Testis (tissue), 2 donors: Measurements from ENCODE around the gene TINCR.

Experiments used
- POLR2A ChIP-seq: fragments of 450-650 bp; IDR thresholded peaks from one replicate; pipeline ENCODE4 v1.6.1; 2017; ENCODE audit warnings: antibody characterized with exemption, mild to moderate bottlenecking, moderate library complexity
- TF ChIP-seq, protein P1 (sequence below), 3 experiments: fragments of 450-650 bp in 2 of 3; fragments of 200-600 bp in 1 of 3; sonication (generic) in 1 of 3; IDR thresholded peaks; one replicate each; pipeline ENCODE4 v1.5.1; 2016 to 2019; ENCODE audit warnings: antibody characterized with exemption in 3 of 3, mild to moderate bottlenecking in 2 of 3, moderate library complexity in 1 of 3

DNA sequence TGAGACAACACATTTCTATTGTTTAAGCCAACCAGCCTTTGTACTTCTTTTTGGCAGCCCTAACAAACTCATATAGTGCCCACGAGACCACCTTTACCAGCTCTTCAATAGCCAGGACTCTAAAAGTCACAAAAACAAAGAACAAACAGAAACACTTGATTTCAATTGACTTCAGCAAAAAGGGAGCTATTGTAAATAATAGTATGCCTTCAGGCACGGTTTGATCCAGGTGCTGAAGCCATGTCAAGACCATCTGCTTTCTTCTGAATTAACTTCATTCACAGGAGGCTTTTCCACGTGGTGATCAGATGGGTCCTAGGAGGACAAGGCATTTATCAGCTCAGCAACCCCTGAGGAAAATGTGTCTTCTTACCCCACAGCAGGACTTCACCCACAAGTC lies 53.8 kb downstream of the TINCR start:
- TF ChIP-seq POLR2A: no peak
- TF ChIP-seq, protein P1, sequence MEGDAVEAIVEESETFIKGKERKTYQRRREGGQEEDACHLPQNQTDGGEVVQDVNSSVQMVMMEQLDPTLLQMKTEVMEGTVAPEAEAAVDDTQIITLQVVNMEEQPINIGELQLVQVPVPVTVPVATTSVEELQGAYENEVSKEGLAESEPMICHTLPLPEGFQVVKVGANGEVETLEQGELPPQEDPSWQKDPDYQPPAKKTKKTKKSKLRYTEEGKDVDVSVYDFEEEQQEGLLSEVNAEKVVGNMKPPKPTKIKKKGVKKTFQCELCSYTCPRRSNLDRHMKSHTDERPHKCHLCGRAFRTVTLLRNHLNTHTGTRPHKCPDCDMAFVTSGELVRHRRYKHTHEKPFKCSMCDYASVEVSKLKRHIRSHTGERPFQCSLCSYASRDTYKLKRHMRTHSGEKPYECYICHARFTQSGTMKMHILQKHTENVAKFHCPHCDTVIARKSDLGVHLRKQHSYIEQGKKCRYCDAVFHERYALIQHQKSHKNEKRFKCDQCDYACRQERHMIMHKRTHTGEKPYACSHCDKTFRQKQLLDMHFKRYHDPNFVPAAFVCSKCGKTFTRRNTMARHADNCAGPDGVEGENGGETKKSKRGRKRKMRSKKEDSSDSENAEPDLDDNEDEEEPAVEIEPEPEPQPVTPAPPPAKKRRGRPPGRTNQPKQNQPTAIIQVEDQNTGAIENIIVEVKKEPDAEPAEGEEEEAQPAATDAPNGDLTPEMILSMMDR (IDR thresholded peaks at IDR 0.05): no peak
